ENCODE results near the gene SV2B.

DNA sequence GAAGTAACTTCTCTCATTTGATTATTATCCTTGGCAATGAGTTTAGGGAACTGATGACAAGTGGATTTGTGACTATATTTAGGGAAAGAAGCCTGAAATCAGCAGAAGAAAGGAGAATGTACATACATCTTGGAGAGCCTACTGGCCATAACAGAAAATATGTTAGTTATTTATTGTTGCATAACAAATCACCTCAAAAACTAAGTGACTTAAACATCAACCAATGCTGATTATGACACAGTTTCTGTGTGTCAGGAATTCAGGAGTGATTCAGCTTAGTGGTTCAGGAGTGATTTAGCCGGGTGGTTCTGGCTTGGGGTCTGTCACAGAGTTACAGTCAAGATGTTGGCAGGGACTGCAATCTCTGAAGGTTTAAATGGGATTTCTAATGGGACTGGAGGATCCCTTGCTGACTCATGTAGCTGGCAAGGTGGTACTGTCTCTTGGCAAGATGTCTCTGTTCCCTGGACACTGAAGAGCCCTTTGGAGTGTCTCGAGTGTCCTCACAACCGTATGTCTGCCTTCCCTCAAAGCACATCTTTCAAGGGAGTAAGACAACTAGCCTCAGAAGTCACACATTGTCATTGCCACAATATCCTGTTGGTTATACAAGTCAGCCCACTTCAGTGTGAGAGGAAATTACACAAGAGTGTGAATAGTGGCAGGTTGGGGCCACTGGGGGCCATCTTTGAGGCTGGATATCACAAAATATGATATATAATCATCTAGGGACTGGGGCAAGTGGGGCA is 248.9 kb downstream of the SV2B start:
- TF ChIP-seq POLR2A (IDR thresholded peaks at IDR 0.05; ENCODE audit: low read depth, low read length) (no peak), PAX5 (IDR thresholded peaks at IDR 0.05; ENCODE audit: insufficient read depth, low read length, severe bottlenecking) (no peak), POLR2AphosphoS5 (IDR thresholded peaks at IDR 0.05; ENCODE audit: low read depth, low read length) (no peak), SPI1 (IDR thresholded peaks at IDR 0.05; ENCODE audit: low read depth, low read length) (no peak), TAF1 (IDR thresholded peaks at IDR 0.05; ENCODE audit: low read depth, low read length) (no peak), POU2F2 (IDR thresholded peaks at IDR 0.05; ENCODE audit: low read depth, low read length) (no peak)
